GM18502 (cell line): ENCODE data around the gene LRRC8C.

ENCODE experiments used
- ATAC-seq: cut with Tn5 transposase; IDR thresholded peaks from one replicate; pipeline ENCODE4 v1.9.1; 2021; ENCODE audit warnings: mild to moderate bottlenecking; ENCODE audit not compliant: unreplicated experiment, poor library complexity

LRRC8C gene

DNA sequence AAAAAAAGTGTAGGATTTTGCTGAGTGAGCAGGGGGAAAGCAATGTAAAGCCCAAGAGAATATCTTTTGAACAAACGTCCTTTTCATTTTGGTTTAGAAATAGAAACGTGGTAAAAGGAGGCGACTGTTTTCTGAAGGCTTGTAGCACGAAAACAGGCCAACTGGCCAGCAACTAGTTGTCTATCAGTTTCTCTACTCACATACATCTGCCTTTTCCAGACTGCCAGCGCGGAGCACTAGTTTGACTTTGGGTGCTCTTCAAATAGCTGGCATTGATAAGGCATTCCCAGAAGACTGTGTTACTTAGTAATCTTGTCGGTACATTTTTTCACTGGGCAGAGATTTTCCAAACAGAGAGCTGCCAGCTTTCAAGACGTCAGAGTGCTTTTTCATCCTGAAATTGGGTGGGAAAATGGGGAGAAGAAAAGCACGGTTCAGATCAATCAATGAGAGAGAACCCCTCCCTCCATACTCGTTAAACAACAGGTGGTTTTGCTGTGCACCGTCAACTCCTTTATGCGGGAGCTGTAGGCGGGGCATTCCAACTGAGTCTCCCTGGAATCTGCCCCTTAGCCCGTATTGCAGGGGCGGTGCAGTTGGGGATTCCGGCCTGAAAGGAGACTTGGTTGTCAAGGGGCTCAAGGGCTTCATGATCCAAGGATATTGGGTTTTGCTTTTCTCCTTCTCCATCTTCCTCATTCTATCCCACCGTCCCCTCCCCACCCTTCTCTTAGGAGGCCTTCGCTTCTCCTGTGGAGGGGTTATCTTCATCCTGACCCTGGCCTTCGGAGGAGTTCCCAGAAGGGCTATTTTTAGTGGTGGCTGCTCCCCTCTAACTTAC, 884 bp upstream of the LRRC8C start:
- ATAC-seq: no peak

DNA sequence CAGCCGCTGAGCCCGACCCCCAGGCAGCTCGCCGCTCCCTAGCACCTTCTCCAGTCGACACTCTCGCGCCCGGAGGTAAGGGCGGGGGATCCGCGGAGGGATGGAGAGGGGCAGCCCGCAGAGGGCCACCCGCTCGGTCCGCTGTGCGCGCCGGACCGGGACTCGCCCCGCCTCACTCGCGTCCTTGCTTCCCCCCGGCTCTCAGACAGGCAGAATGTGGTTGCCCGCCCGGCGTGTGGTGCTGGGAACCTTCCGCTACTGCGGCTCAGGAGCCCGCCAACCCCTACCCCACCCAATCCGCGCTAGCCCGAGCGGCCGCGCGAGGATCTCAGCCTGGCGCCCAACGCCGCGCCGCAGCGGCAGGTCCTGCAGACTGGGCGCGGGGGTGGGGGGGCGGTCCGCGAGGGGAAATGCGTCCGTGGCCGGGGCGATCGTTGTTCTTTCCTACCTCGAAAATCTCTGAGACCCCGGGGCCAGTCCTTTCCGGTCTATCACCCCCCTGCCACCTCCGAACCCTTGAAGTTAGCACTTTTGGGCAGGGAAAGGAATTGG, 404 bp downstream of the LRRC8C start:
- ATAC-seq: peak; percentile 48

DNA sequence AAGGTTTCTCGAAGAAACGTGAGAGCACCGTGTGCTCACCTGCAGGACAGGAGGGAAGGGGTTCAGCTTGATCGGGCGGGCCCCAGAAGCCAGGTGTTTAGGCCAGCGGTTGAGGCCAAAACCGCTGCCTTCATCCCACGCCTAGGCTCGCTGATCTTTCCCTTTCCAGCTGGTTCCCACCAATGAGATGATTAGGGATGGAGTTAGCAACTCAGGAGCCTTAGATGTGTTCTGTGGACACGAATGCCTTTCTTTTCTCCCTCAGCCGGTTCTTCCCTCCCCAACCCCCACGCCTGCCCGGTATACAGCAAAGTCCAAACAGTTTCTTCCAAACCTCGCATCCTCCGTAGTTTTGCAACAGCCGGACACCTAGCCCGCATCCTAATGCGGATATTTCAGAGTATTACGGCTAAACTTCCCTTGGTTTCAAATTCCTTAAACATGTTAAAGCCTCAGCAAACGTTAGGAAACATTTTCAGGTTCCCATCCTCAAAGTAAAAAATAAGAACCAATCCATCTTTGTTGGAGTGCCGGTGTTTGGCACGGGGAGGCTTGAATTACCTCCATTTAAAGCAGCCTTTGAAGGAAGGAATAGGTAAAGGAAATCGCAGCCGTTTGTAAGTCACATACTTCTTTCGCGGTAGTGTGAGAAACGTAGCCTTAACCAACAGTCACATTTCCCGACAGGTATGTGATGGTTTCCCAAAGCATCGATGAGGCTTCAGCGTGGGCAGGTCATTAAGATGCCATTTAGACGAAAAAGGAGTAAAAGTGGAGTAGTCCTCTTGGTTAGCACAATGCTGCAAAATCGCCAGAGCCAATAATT, 1.1 kb downstream of the LRRC8C start:
- ATAC-seq: no peak

DNA sequence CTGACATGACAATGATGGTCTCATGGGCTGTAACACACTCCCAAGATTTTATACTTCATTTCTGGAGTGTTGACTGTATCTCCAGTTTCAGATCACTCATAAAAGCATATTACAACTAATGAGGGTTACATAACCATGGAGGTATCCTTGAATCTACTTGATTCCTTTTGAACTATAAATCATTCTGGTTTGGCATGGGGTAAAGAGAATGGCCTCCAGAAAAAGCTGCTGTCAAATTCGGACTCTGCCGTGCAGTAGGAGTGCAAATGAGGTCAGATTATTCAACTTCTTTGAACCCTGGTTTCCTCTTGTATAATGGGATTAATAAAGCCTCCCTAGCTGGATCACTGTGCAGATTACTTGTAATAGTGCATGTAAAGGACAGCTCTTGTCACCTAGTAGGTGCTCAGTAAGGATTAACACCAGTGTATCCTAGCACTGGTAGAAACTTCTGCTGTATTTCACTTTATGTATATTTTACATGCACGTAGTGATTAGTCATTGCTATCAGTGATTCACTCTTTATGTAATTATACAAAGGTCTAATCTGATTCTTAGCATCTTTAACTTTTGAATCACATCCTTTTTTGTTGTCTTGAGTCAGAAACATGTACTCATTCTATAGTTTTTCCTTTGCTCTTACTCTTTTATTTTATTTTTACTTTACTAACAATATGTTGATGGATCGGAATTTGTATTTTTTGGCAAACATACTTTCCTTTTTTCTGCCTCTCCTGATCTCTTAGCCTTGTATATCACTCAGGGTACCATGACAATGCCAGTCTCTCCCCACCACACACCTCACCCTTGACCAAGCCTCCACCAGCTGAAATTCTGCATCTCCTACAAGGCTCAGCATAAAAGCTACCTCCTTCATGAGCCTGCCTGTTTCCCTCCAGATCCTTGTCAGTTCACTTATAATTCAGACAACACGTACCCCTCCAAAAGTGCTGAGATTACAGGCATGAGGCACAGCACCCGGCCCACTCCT, 3.2 kb downstream of the LRRC8C start:
- ATAC-seq: no peak

- no peak for ATAC-seq
These were observed 4.6 kb downstream of the LRRC8C start for GRCh38 chr1:89637496-89637895.

GRCh38 chr1:89640440-89640839, 7.5 kb downstream of the LRRC8C start:
- no peak for ATAC-seq

GRCh38 chr1:89641781-89642180, 8.9 kb downstream of the LRRC8C start:
- ATAC-seq: no peak

DNA sequence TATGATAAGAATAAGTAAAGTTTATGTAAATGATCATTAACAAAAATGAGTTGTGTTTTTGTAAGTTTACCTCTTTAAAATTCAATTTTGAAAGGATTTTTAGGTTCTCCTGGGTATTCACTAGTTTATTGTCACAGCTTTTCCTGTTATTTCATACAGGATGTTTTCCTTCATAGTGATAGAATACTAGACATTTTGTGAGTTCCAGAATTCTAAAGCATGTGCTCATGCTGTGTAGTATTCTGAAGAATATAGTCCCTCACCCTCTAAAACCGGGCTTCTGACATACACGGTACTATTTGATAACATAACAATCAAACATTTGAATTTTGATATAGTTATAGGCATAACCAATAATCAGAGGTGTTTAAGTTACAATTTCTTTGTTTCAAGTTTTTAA, 10.7 kb downstream of the LRRC8C start:
- no peak for ATAC-seq

DNA sequence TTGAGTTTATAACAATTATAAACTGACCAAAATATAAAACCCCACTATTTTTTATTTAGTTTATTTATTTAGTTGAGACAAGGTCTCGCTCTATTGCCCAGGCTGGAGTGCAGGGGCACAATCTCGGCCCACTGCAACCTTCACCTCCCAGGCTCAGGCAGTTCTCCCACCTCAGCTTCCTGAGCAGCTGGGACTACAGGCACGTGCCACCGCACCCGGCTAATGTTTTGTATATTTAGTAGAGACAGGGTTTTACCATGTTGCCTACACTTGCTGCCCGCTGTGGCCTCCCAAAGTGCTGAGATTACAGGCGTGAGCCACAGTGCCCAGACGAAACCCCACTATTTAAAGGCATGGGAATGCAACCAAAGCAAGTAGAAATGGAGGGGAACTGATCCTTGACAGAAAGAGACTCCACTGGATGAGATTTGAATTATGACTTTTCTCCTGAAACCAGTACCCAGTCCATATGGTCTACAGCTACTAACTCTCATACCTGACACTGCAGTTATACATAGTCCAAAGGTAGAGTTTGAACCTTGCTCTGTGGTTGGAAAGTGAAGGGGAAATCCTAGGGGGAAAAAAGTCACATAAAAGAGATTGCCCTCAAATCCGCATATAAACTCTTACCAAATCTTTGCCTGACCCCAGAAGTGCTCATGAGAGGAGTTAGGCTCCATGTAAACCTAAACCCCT, 11.3 kb downstream of the LRRC8C start:
- no peak for ATAC-seq

- ATAC-seq: no peak
These were observed 13.3 kb downstream of the LRRC8C start for GRCh38 chr1:89646259-89646658.

DNA sequence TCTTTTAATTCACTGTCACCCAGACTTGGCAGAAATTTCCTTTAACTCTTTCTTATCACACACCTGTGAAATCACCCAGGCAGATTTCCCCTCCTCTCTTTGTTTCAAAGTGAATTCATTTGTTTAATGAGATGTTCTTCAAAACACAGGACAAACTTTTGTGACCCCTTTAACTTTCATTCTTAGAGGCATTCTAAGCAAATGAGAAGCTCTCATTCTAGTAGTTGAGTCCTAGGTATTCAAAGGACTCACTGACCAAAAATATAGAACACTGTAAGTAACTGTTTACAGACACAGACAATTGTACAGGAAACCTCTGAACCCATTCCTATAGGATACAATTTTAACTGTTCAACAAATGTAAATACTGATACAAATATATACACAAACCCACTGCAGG, 16.9 kb downstream of the LRRC8C start:
- no peak for ATAC-seq

DNA sequence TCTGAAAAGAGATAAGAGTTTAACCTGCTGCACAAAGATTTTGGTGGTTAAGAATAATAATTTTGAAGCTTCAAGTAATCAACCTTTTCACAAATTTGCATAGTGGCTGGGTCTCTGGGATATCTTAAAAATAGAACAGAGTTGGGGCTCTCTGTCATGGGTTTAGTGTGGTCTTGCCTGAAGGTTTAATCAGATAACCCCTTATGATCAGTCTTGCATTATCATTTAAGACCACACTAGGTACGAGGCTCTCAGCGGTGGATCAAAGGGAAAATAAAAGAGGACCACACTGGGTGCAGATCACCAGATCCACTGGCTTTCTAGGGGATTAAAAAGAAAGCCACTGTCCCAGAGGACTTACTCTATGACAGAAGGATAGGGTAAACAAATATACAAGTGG, 19.5 kb downstream of the LRRC8C start:
- no peak for ATAC-seq

DNA sequence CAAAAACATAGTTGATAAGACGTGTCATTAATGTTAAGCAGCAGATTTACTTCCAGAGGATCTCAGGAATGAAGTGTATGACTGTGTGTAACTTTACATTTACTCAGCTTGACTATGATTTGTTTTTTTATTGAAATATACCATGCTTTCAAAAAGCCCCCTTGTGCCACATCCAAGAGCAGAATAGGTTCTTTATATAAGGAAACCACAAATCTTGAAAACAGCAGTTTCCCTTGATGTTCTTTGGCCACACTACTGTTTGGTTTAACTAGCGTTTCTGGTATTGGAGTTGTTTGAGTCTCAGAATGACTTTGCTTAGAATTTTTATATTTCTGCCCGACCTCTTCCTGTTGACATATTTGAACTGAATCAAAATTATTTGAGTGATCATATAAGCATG, 25.0 kb downstream of the LRRC8C start:
- peak; percentile 84 for ATAC-seq

GRCh38 chr1:89659322-89660081, 26.6 kb downstream of the LRRC8C start:
- ATAC-seq: no peak

DNA sequence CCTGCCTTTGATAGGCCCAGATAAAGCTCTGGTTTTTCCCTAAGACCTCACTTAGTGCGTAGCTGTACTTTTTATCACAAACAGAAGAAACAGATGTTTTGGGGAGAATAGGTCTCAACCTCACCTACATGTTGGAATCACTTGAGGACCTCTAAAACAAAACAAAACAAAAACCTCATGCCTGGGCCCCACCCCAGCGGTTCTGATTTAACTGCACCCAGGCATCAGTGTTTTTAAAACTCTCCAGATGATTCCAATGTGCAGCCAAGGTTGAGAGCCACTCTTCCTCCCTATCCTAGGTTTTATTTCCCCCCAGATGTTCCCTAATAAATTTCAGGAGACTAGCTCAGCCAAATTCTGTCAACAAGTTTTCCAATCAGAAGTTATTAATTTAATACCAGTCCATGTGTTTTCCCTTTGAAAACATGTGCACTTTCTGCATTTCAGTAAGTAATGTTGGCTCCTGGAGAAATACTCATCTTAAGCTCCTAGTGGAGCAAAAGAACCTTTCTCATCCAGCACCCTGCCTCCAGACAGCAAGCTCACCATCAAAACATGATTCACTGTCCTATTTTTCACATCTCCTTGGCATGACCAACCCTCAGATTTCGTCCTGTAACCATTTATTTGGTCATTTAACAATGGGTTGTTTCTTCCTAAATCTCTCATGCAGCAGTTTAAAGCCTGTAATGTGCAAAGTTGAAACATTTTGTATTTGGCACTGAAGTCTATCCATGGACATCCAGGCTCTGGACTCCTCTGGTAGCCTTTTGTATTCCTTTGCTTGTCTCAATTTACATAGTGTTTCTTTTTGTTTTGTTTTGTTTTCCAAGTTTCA, 27.5 kb downstream of the LRRC8C start:
- no peak for ATAC-seq

- ATAC-seq: no peak
These were observed 33.0 kb downstream of the LRRC8C start for GRCh38 chr1:89665941-89666340.

DNA sequence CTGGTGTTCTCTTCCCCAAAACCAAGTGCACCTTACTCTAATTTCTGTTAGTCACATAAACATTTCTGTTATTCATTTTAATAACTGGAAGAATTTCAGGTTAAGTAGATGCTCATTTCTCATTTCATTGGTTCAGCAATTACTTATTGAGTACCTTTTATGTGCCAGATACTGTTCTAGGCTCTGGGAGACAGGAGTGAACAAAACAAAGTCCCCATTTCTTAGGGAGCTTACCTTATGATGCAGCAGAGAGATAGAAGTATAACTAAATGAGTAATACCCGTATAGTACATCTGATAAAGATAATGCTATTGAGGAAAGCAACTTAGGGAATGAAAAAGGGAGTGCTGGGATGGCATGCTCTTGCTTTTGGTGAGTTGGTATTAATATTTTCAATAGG, 33.7 kb downstream of the LRRC8C start:
- ATAC-seq: no peak

- no peak for ATAC-seq
These were observed 34.8 kb downstream of the LRRC8C start for GRCh38 chr1:89667691-89668090.
